Body of pancreas (tissue), 4 donors: Measurements from ENCODE around the gene SLC4A9. TPM values are rescaled to one million over a fixed set of nuclear protein-coding genes. Genes with fewer than 3 reads are reported as not detected.

Experiments
- ATAC-seq: fragments of 150-250 bp; one replicate; pipeline ENCODE4 v1.9.1; 2016
- DNase-seq, 4 donors: peaks; one replicate each; pipeline ENCODE4 v3.0.0-alpha.2; 2019
- H3K27ac ChIP-seq, 4 donors: fragments of 200-600 bp; sonication (generic); 1 replicate in 3 of 4; 2 replicates in 1 of 4; pipeline versions ENCODE4 v1.5.1 to v1.6.1; 2016 to 2019; ENCODE audit warnings: mild to moderate bottlenecking in 1 of 4, mixed read lengths in 1 of 4, moderate library complexity in 1 of 4
- H3K27me3 ChIP-seq, 2 donors: fragments of 200-600 bp; sonication (generic); one replicate each; pipeline ENCODE4 v1.6.0; 2016; ENCODE audit warnings: mild to moderate bottlenecking in 1 of 2
- H3K36me3 ChIP-seq, 2 donors: fragments of 200-600 bp; sonication (generic); replicated peaks in 1 of 2; 2 replicates each; pipeline ENCODE4 v1.5.1; 2016; ENCODE audit warnings: low read depth in 2 of 2; ENCODE audit not compliant: insufficient read depth in 1 of 2
- H3K4me1 ChIP-seq: fragments of 200-600 bp; sonication (generic); one replicate; pipeline ENCODE4 v1.6.0; 2016
- H3K4me3 ChIP-seq, 2 donors: fragments of 200-600 bp; sonication (generic); 1 replicate in 1 of 2; 2 replicates in 1 of 2; pipeline ENCODE4 v1.5.1; 2016 to 2019
- H3K9me3 ChIP-seq, 3 donors: fragments of 200-600 bp; sonication (generic); 1 replicate in 2 of 3; 2 replicates in 1 of 3; pipeline ENCODE4 v1.5.1; 2016
- CTCF ChIP-seq, 7 experiments: fragments of 450-650 bp in 4 of 7; fragments of 200-600 bp in 3 of 7; sonication (generic) in 3 of 7; IDR thresholded peaks; one replicate each; pipeline ENCODE4 v1.5.1; 2016 to 2019; ENCODE audit warnings: antibody characterized with exemption in 7 of 7
- POLR2A ChIP-seq, 3 donors: fragments of 450-650 bp; IDR thresholded peaks; one replicate each; pipeline ENCODE4 v1.6.1; 2016; ENCODE audit warnings: antibody characterized with exemption in 3 of 3, mild to moderate bottlenecking in 2 of 3
- WGBS, 2 donors: methylation state at CpG; one replicate each; pipeline ENCODE4 v1.1.5; 2017; 5-methylcytosine and 5-hydroxymethylcytosine counted together
- intact Hi-C: fragments of 100-400 bp; cut with DNase I; formaldehyde crosslinking; loops from one replicate; pipeline ENCODE4 v1.15.1; 2023
- total RNA-seq, 2 donors: library from RNA; depleted of rRNA; stranded (reverse); fragments of >200 nt; gene quantifications; one replicate each; pipeline ENCODE4 v1.1.0, GENCODE V29; 2016

SLC4A9 gene
- total RNA-seq, 2 donors from 2014 or later: not detected

- H3K27ac ChIP-seq: no peak overlapping the region
- WGBS, 2 donors: 71 to 75% methylated on average over 8 of the region's 8 CpGs
- DNase-seq (no peak), ATAC-seq (no peak)
- H3K9me3 ChIP-seq: no peaks in the 10 kb centered on the region
- H3K4me3 ChIP-seq: no peak overlapping the region
- H3K27me3 ChIP-seq: no peaks in the 10 kb centered on the region
- TF ChIP-seq CTCF (IDR thresholded peaks at IDR 0.05): no peak
- no peak for TF ChIP-seq POLR2A (IDR thresholded peaks at IDR 0.05)
- intact Hi-C loops: no loop called here
- peaks cover 16% of the 10 kb centered on the region for H3K4me1 ChIP-seq
- no peaks in the 10 kb centered on the region for H3K36me3 ChIP-seq
These were observed 2.3 kb downstream of the SLC4A9 start for GRCh38 chr5:140362311-140362710.

GRCh38 chr5:140362875-140363630 is 3.1 kb downstream of the SLC4A9 start:
- no peaks in the 10 kb centered on the region for H3K27me3 ChIP-seq
- DNase-seq (peak; percentile 82 to 87 (median 85)), ATAC-seq (peak; percentile 91)
- no peak overlapping the region for H3K27ac ChIP-seq
- TF ChIP-seq CTCF (IDR thresholded peaks at IDR 0.05): peak; percentile 83 to 97 (median 90)
- no peak for TF ChIP-seq POLR2A (IDR thresholded peaks at IDR 0.05)
- intact Hi-C loops: no loop called here
- no peaks in the 10 kb centered on the region for H3K36me3 ChIP-seq
- no peak overlapping the region for H3K4me3 ChIP-seq
- peaks cover 9% of the 10 kb centered on the region for H3K4me1 ChIP-seq
- no peaks in the 10 kb centered on the region for H3K9me3 ChIP-seq
- 9 to 100% methylated on average over 2 to 29 of the region's 29 CpGs for WGBS, 2 donors

- ATAC-seq (no peak), DNase-seq (no peak)
- no peak for TF ChIP-seq CTCF (IDR thresholded peaks at IDR 0.05)
- no peak for TF ChIP-seq POLR2A (IDR thresholded peaks at IDR 0.05)
- WGBS, 2 donors: 47 to 81% methylated on average over 4 to 20 of the region's 20 CpGs
- no peaks in the 10 kb centered on the region for H3K36me3 ChIP-seq
- H3K4me3 ChIP-seq: no peak overlapping the region
- H3K27ac ChIP-seq: no peak overlapping the region
- H3K9me3 ChIP-seq: no peaks in the 10 kb centered on the region
- intact Hi-C loops: no loop called here
- H3K4me1 ChIP-seq: peaks cover 9% of the 10 kb centered on the region
- H3K27me3 ChIP-seq: no peaks in the 10 kb centered on the region
These were observed 3.9 kb downstream of the SLC4A9 start for GRCh38 chr5:140363631-140364471.

- Histone ChIP-seq H3K4me1 (peaks cover 9% of the 10 kb centered on the region), H3K4me3 (no peak overlapping the region), H3K9me3 (no peaks in the 10 kb centered on the region), H3K36me3 (no peaks in the 10 kb centered on the region), H3K27ac (no peak overlapping the region), H3K27me3 (no peaks in the 10 kb centered on the region)
- DNase-seq (no peak), ATAC-seq (no peak)
- TF ChIP-seq CTCF (IDR thresholded peaks at IDR 0.05) (no peak), POLR2A (IDR thresholded peaks at IDR 0.05) (no peak)
- 83 to 85% methylated on average over 1 to 3 of the region's 3 CpGs for WGBS, 2 donors
- intact Hi-C loops: no loop called here
These were observed 4.4 kb downstream of the SLC4A9 start for GRCh38 chr5:140364472-140364765.
